HG02870 (cell line): ENCODE data around the gene CRTC3.

ENCODE experiments used
- ATAC-seq: cut with Tn5 transposase; IDR thresholded peaks from one replicate; pipeline ENCODE4 v1.9.1; 2021; ENCODE audit warnings: mild to moderate bottlenecking, moderate library complexity; ENCODE audit not compliant: unreplicated experiment

Gene CRTC3

GRCh38 chr15:90691369-90691768, 161.6 kb downstream of the CRTC3 start:
- ATAC-seq, result no peak

GRCh38 chr15:90691982-90692773, 162.5 kb downstream of the CRTC3 start:
- ATAC-seq, result peak; percentile 49
